Measurements from ENCODE around the gene KCNJ13. TPM values are rescaled to one million over a fixed set of nuclear protein-coding genes. Genes with fewer than 3 reads are reported as not detected.

The KCNJ13 gene
- polyA plus RNA-seq, 2 of the 4 experiments (the other 2 are of a cell fraction), result not detected

DNA sequence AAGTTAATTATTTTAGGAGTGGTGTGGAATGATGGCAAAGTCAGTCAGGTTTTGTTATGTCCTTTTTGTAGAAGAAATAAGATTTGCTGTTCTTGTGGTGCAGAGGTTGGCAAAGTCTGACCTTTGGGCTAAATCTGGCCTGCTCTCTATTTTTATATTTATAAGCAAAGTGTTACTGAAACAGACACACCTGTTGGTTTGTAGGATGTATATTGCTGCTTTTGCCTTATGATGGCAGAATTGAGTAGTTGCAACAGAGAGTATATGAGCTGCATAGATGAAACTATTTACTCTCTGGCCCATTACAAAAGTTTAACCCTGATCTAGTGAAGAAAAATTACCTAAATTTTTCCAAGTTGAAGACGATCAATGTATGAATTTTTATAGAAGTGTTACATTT is 34.1 kb upstream of the KCNJ13 start:
- H3K4me3 ChIP-seq, result no peak overlapping the region
- TF ChIP-seq, protein P1, sequence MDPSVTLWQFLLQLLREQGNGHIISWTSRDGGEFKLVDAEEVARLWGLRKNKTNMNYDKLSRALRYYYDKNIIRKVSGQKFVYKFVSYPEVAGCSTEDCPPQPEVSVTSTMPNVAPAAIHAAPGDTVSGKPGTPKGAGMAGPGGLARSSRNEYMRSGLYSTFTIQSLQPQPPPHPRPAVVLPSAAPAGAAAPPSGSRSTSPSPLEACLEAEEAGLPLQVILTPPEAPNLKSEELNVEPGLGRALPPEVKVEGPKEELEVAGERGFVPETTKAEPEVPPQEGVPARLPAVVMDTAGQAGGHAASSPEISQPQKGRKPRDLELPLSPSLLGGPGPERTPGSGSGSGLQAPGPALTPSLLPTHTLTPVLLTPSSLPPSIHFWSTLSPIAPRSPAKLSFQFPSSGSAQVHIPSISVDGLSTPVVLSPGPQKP (IDR thresholded peaks at IDR 0.05; ENCODE audit: low read depth, low read length), result no peak
- TF ChIP-seq FOSL2 (IDR thresholded peaks at IDR 0.05) (no peak), FOSL2 (CRISPR knock-in tag; IDR thresholded peaks at IDR 0.05) (no peak), EHF (CRISPR knock-in tag; IDR thresholded peaks at IDR 0.05) (no peak), MAFK (IDR thresholded peaks at IDR 0.05; ENCODE audit: partially characterized antibody) (no peak), RNF2 (IDR thresholded peaks at IDR 0.05; ENCODE audit: borderline replicate concordance, low read depth) (no peak)
- CTCF ChIA-PET, result interaction anchor here (0.6 to 2.0 kb wide), 5 partner anchors 18 to 493 kb away, joined by 3 to 5 read pairs (median 5); no protein-coding TSS in a partner anchor
- WGBS (ENCODE audit: missing lambda C conversion rate), result 90% methylated on average over 1 of the region's 1 CpG
- no peak overlapping the region for H3K4me2 ChIP-seq
- no peaks in the 10 kb centered on the region for H3K4me1 ChIP-seq
- no peak overlapping the region for H3K27ac ChIP-seq
- no peak for DNase-seq (ENCODE audit: low read depth in 1 of 2, low spot score in 1 of 2)
- ATAC-seq, result no peak
- FAIRE-seq, result no peak
- H3K9me3 ChIP-seq, result no peaks in the 10 kb centered on the region
- POLR2A ChIA-PET, result no interaction called here

DNA sequence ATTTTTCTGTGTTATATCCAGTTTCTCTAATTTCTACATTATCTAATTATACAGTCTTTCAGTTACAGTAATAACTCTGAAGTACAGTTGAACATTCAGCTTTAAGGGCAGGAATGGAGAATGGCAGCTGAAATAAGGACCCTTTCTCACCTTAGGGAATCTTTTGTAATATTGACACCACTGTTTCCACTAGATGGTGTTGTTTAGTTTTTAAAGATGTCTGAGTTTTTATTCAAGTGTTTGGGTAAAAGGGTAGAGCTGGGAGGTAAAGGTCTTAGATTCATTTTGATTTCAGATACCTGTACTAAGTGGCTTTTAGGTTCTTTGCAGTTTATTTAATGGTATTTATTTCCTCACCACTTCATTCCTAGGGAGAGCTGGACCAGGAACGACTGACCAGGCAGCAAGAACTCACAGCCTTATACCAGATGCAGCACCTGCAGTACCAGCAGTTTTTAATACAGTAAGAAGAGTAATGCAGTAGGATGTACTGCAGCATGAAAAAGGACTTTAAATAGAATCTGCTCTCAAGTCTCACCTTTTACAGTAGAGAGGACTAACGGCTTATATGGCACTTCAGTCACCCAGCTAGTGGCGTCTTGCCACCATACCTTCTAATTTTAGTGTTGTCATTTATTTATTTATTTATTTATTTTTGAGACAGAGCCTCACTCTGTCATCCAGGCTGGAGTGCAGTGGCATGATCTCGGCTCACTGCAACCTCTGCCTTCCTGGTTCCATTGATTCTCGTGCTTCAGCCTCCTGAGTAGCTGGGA is 33.2 kb upstream of the KCNJ13 start:
- 78% methylated on average over 5 of the region's 5 CpGs for WGBS (ENCODE audit: missing lambda C conversion rate)
- CTCF ChIA-PET, result interaction anchor here (0.6 to 2.1 kb wide), 16 partner anchors 10 to 494 kb away, joined by 3 to 6 read pairs (median 3); no protein-coding TSS in a partner anchor
- H3K4me3 ChIP-seq, result no peak overlapping the region
- 0 out of 6 replicates have a peak, but pooled peaks of 1 of the 2 experiments have one; percentile 26 for ATAC-seq
- H3K9me3 ChIP-seq, result no peaks in the 10 kb centered on the region
- no peaks in the 10 kb centered on the region for H3K4me1 ChIP-seq
- H3K27ac ChIP-seq, result no peak overlapping the region
- POLR2A ChIA-PET, result no interaction called here
- peak; percentile 23 for FAIRE-seq
- peak in 1 of 2 experiments; percentile 11 for DNase-seq (ENCODE audit: low read depth in 1 of 2, low spot score in 1 of 2)
- TF ChIP-seq ZSCAN20 (CRISPR knock-in tag; IDR thresholded peaks at IDR 0.05), result no peak
- TF ChIP-seq, protein P2, sequence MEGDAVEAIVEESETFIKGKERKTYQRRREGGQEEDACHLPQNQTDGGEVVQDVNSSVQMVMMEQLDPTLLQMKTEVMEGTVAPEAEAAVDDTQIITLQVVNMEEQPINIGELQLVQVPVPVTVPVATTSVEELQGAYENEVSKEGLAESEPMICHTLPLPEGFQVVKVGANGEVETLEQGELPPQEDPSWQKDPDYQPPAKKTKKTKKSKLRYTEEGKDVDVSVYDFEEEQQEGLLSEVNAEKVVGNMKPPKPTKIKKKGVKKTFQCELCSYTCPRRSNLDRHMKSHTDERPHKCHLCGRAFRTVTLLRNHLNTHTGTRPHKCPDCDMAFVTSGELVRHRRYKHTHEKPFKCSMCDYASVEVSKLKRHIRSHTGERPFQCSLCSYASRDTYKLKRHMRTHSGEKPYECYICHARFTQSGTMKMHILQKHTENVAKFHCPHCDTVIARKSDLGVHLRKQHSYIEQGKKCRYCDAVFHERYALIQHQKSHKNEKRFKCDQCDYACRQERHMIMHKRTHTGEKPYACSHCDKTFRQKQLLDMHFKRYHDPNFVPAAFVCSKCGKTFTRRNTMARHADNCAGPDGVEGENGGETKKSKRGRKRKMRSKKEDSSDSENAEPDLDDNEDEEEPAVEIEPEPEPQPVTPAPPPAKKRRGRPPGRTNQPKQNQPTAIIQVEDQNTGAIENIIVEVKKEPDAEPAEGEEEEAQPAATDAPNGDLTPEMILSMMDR (IDR thresholded peaks at IDR 0.05), result peak; percentile 42
- TF ChIP-seq RNF2 (IDR thresholded peaks at IDR 0.05; ENCODE audit: borderline replicate concordance, low read depth), result no peak
- no peak for TF ChIP-seq RARB (CRISPR knock-in tag; IDR thresholded peaks at IDR 0.05)
- peak; percentile 19 to 47; a peak in 3 of 5 replicates for TF ChIP-seq RAD21 (conservative IDR thresholded peaks at IDR 0.05 in 1 of 2, IDR thresholded peaks at IDR 0.05 in 1 of 2)
- no peak for TF ChIP-seq EHMT2 (IDR thresholded peaks at IDR 0.05; ENCODE audit: low read depth)
- TF ChIP-seq, protein P3, sequence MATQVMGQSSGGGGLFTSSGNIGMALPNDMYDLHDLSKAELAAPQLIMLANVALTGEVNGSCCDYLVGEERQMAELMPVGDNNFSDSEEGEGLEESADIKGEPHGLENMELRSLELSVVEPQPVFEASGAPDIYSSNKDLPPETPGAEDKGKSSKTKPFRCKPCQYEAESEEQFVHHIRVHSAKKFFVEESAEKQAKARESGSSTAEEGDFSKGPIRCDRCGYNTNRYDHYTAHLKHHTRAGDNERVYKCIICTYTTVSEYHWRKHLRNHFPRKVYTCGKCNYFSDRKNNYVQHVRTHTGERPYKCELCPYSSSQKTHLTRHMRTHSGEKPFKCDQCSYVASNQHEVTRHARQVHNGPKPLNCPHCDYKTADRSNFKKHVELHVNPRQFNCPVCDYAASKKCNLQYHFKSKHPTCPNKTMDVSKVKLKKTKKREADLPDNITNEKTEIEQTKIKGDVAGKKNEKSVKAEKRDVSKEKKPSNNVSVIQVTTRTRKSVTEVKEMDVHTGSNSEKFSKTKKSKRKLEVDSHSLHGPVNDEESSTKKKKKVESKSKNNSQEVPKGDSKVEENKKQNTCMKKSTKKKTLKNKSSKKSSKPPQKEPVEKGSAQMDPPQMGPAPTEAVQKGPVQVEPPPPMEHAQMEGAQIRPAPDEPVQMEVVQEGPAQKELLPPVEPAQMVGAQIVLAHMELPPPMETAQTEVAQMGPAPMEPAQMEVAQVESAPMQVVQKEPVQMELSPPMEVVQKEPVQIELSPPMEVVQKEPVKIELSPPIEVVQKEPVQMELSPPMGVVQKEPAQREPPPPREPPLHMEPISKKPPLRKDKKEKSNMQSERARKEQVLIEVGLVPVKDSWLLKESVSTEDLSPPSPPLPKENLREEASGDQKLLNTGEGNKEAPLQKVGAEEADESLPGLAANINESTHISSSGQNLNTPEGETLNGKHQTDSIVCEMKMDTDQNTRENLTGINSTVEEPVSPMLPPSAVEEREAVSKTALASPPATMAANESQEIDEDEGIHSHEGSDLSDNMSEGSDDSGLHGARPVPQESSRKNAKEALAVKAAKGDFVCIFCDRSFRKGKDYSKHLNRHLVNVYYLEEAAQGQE (IDR thresholded peaks at IDR 0.05), result no peak
- TF ChIP-seq HOXA7 (CRISPR knock-in tag; IDR thresholded peaks at IDR 0.05), result no peak
- H3K4me2 ChIP-seq, result no peak overlapping the region

DNA sequence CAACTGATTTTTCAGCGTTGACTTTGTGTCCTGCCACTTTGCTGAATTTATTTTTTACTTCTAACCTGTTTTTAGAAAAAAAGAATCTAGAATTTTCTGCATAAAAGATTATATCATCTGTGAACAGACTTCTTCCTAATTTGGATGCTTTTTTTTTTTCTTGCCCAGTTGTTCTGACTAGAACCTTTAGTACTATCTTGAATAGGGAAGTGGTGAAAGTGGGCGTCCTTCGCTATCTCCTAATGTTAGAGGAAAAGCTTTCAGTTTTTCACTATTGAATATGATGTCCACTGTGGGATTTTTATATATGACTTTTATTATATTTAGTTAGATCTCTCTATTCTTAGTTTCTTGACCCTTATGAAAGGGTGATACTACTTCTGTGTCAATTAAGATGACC is 25.7 kb upstream of the KCNJ13 start:
- H3K4me1 ChIP-seq, result no peaks in the 10 kb centered on the region
- POLR2A ChIA-PET, result no interaction called here
- ATAC-seq, result no peak
- CTCF ChIA-PET, result interaction anchor here (0.8 kb wide), 1 partner anchor 15 kb away, joined by 4 read pairs; no protein-coding TSS in a partner anchor
- no peak overlapping the region for H3K4me3 ChIP-seq
- peaks cover 11% of the 10 kb centered on the region; the same call in 2 of the 3 replicates for H3K9me3 ChIP-seq
- no peak overlapping the region for H3K27ac ChIP-seq
- 96% methylated on average over 3 of the region's 3 CpGs for WGBS (ENCODE audit: missing lambda C conversion rate)
- FAIRE-seq, result no peak
- no peak for DNase-seq (ENCODE audit: low read depth in 1 of 2, low spot score in 1 of 2)
- H3K4me2 ChIP-seq, result no peak overlapping the region
- TF ChIP-seq RAD21 (conservative IDR thresholded peaks at IDR 0.05 in 1 of 2, IDR thresholded peaks at IDR 0.05 in 1 of 2) (no peak), ZSCAN20 (CRISPR knock-in tag; IDR thresholded peaks at IDR 0.05) (no peak), MAFK (IDR thresholded peaks at IDR 0.05; ENCODE audit: partially characterized antibody) (no peak), HOXB13 (CRISPR knock-in tag; IDR thresholded peaks at IDR 0.05; ENCODE audit: low read depth) (no peak), GATA3 (IDR thresholded peaks at IDR 0.05; ENCODE audit: borderline replicate concordance) (no peak), POLR2A (IDR thresholded peaks at IDR 0.05; ENCODE audit: low read length) (no peak), HEYL (CRISPR knock-in tag; IDR thresholded peaks at IDR 0.05) (no peak), CBX2 (IDR thresholded peaks at IDR 0.05; ENCODE audit: borderline replicate concordance, low read depth) (no peak), KDM5A (IDR thresholded peaks at IDR 0.05) (no peak), TP53 (CRISPR knock-in tag; IDR thresholded peaks at IDR 0.05) (no peak), POLR2AphosphoS2 (conservative IDR thresholded peaks at IDR 0.05; ENCODE audit: low read length) (no peak)
- TF ChIP-seq, protein P4, sequence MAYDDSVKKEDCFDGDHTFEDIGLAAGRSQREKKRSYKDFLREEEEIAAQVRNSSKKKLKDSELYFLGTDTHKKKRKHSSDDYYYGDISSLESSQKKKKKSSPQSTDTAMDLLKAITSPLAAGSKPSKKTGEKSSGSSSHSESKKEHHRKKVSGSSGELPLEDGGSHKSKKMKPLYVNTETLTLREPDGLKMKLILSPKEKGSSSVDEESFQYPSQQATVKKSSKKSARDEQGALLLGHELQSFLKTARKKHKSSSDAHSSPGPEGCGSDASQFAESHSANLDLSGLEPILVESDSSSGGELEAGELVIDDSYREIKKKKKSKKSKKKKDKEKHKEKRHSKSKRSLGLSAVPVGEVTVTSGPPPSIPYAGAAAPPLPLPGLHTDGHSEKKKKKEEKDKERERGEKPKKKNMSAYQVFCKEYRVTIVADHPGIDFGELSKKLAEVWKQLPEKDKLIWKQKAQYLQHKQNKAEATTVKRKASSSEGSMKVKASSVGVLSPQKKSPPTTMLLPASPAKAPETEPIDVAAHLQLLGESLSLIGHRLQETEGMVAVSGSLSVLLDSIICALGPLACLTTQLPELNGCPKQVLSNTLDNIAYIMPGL (CRISPR knock-in tag; IDR thresholded peaks at IDR 0.05; ENCODE audit: borderline replicate concordance), result no peak
- TF ChIP-seq, protein P5, sequence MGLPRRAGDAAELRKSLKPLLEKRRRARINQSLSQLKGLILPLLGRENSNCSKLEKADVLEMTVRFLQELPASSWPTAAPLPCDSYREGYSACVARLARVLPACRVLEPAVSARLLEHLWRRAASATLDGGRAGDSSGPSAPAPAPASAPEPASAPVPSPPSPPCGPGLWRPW (IDR thresholded peaks at IDR 0.05), result no peak

Data from A549 (cell line).